Epithelial cell of proximal tubule (primary cell): ENCODE measurements around the gene MFSD6L. TPM values are rescaled to one million over a fixed set of nuclear protein-coding genes. Genes with fewer than 3 reads are reported as not detected.
"Not testable (repeated sequence)": the region's sequence is repeated elsewhere in the genome, so short reads cannot be mapped to it uniquely, and the experiment has no call there.

ENCODE experiments used
- DNase-seq: peaks from one replicate; pipeline ENCODE4 v3.0.0-alpha.2; 2011; ENCODE audit warnings: low read depth
- H3K4me3 ChIP-seq: 2 replicates; pipeline ENCODE4 v1.5.1; 2011; ENCODE audit warnings: low read depth, mild to moderate bottlenecking, low read length
- total RNA-seq: library from RNA; depleted of rRNA; stranded (reverse); fragments of >200 nt; gene quantifications from 2 replicates; pipeline ENCODE4 v1.2.3, GENCODE V29; 2015
- TF ChIP-seq, protein P1 (sequence below): conservative IDR thresholded peaks from 2 replicates; pipeline ENCODE4 v1.5.1; 2012; ENCODE audit warnings: low read depth, mild to moderate bottlenecking, low read length

The MFSD6L gene
- total RNA-seq, 1 donor from 2014 or later: not detected

DNA sequence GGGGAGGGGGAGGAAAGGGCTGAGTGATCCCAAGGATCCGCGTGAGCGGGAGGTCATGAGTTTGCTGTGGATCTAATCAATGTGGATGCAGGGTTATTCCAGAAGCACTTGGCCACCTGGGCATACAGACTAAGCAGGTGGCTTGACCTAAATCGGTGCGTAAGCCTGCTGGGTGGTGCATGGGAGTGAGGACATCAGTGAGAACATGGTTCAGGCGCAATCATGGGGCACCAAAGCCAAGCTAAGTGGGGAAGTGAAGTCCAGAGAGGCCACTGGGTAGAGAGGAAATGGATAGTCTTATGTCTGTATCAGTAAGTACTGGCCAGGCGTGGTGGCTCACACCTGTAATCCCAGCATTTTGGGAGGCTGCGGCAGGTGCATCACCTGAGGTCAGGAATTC lies 18.9 kb upstream of the MFSD6L start:
- TF ChIP-seq, protein P1, sequence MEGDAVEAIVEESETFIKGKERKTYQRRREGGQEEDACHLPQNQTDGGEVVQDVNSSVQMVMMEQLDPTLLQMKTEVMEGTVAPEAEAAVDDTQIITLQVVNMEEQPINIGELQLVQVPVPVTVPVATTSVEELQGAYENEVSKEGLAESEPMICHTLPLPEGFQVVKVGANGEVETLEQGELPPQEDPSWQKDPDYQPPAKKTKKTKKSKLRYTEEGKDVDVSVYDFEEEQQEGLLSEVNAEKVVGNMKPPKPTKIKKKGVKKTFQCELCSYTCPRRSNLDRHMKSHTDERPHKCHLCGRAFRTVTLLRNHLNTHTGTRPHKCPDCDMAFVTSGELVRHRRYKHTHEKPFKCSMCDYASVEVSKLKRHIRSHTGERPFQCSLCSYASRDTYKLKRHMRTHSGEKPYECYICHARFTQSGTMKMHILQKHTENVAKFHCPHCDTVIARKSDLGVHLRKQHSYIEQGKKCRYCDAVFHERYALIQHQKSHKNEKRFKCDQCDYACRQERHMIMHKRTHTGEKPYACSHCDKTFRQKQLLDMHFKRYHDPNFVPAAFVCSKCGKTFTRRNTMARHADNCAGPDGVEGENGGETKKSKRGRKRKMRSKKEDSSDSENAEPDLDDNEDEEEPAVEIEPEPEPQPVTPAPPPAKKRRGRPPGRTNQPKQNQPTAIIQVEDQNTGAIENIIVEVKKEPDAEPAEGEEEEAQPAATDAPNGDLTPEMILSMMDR: no peak
- no peak for DNase-seq
- H3K4me3 ChIP-seq: no peak overlapping the region

DNA sequence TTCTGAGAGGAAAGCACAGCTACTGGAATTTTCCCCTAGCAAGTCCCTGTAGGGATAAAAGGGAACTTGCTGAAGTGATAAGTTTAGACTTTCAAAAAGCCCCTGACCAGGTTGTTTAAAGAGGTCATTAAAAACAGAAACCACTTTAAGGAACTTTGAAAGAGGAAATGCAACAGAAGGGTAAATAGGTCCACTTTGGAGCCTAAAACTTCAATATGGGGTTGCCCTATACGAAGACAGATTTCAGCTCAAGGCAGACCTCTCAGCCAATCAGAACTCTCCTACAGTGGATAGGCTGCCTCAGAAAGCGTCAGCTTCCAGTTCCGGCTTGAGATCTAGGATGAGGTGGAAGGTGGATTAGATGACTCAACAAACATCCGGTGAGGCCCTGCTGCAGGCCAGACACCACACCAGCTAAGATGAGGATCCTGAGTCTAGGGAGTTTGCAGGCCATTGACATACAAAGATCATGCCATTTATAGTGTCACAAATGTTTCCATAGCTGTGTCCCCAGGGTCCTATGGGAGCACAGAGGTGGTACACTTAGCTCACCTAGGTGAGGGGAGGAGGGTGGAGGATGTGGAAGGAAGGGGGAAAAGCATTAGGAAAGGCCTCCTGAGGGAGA lies 7.9 kb upstream of the MFSD6L start:
- TF ChIP-seq, protein P1: no peak
- H3K4me3 ChIP-seq: no peak overlapping the region
- no peak for DNase-seq

DNA sequence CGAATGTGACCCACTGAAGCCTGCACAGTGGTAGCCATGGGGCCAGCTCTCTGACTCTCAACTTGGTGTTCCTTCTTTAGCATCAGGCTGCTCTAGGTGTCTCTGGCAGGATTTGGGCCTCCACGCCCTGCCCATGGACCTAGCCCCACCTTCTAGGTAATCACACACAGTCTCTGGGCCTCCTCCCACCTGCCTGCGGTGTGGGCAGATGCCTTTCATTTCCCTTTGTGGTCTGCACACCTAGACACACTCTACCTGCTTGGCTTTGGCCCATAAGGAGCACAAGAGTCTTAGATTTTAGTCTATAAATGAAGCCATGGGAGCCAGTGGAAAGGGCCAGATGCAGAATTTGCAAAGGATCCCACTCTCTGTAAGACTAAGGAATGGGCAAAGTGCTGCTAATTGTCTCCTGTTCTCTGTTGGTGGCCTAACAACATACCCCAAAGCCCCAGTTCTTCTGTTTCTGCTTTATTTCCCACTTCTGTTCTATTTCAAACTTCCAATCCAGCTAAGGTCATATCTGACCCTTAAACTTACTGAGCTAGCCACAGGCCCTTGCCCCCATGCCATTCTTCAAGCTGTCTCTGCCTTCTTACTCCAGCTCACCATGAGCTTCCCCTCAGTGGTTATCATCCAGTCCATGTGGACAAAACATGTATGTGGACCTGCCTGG lies 7.2 kb upstream of the MFSD6L start:
- TF ChIP-seq, protein P1: no peak
- no peak for DNase-seq
- H3K4me3 ChIP-seq: no peak overlapping the region

DNA sequence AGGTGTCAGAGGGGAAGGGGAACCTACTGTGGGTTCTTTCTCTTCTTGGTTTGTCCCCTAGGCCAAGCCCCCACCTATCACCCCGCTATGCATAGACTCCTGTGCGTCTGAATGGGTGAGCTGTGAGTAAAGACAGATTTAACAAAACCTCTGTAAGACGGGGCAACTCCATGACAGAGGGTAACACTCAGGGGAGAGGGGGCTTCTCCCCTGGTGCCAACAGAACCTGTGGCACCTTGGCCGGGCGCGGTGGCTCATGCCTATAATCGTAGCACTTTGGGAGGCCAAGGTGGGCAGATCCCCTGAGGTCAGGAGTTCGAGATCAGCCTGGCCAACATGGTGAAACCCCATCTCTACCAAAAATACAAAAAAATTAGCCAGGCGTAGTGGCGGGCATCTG lies 6.2 kb upstream of the MFSD6L start:
- not testable (repeated sequence) for DNase-seq, H3K4me3 ChIP-seq

DNA sequence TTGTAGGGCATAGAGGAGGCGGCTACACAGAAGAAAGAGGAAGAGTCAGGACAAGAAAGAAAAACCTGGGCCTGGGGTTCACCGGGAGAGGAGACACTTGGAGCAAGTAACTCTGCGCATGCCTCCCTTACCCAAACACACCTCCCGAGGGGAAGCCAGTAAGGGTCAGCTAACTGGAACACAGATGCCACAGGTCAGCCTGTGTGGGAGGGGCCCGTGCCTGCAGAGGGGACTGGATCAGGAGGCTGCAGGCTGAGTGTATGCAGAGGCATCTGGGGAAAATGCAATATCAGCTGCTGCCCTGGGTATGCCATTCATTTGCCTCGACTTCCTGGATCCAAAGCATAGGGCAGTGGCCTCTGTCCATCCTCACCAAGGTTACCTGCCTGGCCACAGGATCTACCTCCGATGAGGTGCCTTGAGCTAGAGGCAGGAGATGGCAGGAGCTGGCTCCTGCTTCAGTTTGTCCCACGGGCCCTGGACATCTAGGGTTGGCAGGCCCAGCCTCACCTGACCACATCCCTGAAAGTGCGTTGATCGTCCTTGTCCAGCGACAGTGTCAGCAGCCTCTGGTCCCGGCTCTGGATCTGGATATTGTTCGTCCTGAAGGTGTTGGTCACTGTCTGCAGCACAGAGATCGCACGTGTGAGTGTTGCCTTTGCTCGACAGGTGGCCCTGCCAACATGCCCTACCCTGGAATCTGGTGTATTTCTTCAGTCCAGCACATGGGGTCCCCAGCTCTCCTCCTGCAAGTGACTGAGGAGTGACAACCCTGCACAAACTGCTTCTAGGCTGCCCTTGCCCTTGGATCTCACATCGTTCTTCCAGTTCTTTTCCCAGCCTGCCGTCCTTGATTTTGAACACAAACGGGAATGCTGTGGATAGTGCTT lies 4.6 kb upstream of the MFSD6L start:
- H3K4me3 ChIP-seq: no peak overlapping the region
- no peak for DNase-seq
- TF ChIP-seq, protein P1: no peak

DNA sequence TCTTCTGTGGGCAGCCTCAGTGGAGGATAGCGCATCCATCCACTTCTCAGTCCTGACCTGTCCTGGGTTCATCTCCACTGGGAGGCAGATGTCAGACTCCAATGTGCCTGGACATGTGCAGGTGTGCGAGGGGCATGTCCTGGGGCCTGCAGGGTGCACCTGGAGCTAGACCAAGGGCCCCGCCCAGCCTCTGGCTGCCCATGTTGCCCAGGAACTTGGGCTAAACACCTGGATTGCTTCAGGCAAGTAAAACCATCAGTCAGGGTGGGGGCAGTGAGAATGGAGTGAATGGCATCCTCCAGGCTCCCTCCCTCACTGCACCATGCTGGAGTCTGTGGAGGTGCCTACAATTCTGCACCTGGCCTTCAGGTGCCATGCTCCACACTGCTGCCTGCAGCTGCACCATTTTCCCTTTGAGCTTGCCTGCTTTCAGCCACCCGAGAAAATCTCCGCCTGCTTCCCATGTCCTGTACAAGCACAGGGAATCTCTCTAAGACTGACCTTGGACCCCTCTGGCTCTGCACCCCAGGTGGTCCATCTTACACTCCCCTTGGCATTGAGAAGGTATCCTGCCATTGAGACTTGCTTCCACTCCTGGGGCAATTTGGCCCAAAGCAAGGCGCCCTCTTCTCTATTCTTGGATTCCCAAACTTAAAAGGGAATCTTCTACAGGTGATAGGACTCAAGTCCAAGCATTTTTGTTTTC lies 2.1 kb upstream of the MFSD6L start:
- no peak overlapping the region for H3K4me3 ChIP-seq
- no peak for DNase-seq
- TF ChIP-seq, protein P1: no peak

DNA sequence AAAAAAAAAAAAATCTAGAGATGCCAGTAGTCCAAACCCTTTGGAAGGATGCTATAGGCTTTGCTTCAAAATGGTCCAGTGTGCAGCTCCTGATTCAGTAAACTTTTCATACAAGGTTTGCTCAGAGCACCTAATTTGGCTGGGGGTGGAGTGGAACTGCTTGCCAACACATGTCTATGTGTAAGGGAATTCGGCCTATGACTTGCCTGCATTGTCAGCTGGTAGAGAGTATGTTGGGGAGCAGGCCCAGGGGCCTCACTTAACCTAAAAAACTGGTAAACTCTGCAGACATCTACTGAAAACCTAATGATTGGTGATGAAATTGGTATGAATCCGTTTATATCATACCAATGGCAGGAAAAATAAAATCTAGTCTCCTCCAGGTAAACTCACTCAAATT lies 1.5 kb upstream of the MFSD6L start:
- TF ChIP-seq, protein P1: no peak
- DNase-seq: no peak
- H3K4me3 ChIP-seq: no peak overlapping the region
